SK-N-SH (cell line): ENCODE results near the gene PIGV. TPM values are rescaled to one million over a fixed set of nuclear protein-coding genes. Genes with fewer than 3 reads are reported as not detected.

Experiments used
- CTCF ChIA-PET: fragments of 300-600, 350-600 bp; formaldehyde crosslinking; extraction: SDS; loops from one replicate; lab custom pipeline; 2021; lab: Yijun Ruan, JAX
- POLR2A ChIA-PET: fragments of 350-600 bp; sonication (Branson Sonifier 250); formaldehyde crosslinking; extraction: SDS; loops from one replicate; lab custom pipeline; 2020; ENCODE audit warnings: antibody characterized with exemption, inconsistent platforms; lab: Yijun Ruan, JAX
- DNase-seq: peaks from one replicate; pipeline ENCODE4 v3.0.0; 2012
- H2AFZ ChIP-seq: fragments of 200-600 bp; sonication (generic); 2 replicates; pipeline ENCODE4 v1.8.1; 2016; ENCODE audit warnings: antibody characterized with exemption, mild to moderate bottlenecking, low read depth
- H3F3A ChIP-seq: fragments of 200-600 bp; sonication (generic); replicated peaks from 2 replicates; pipeline ENCODE3; 2016; ENCODE audit warnings: antibody characterized with exemption, mild to moderate bottlenecking; ENCODE audit not compliant: insufficient read depth
- H3K27ac ChIP-seq, 2 experiments: fragments of 200-500 bp in 1 of 2; fragments of 200-600 bp in 1 of 2; sonication (Bioruptor generic) in 1 of 2; sonication (generic), shearing (Covaris generic) in 1 of 2; 2 replicates each; pipeline versions ENCODE4 v1.5.1 to v1.6.1; 2014 to 2016; ENCODE audit warnings: low read depth in 2 of 2, inconsistent platforms in 1 of 2, low read length in 1 of 2, mild to moderate bottlenecking in 1 of 2, mixed read lengths in 1 of 2
- H3K27me3 ChIP-seq: fragments of 200-600 bp; sonication (generic), shearing (Covaris generic); 2 replicates; pipeline ENCODE4 v1.6.1; 2016; ENCODE audit warnings: mixed run types; ENCODE audit not compliant: insufficient read depth
- H3K36me3 ChIP-seq, 2 experiments: fragments of 200-500 bp in 1 of 2; fragments of 200-600 bp in 1 of 2; sonication (Bioruptor generic) in 1 of 2; sonication (generic) in 1 of 2; replicated peaks in 1 of 2; 2 replicates each; pipeline versions ENCODE3 to v1.5.1; 2014 to 2016; ENCODE audit warnings: low read length in 1 of 2, mild to moderate bottlenecking in 1 of 2; ENCODE audit not compliant: insufficient read depth in 2 of 2, control insufficient read depth in 1 of 2
- H3K4me1 ChIP-seq, 2 experiments: fragments of 200-500 bp in 1 of 2; fragments of 200-600 bp in 1 of 2; sonication (Bioruptor generic) in 1 of 2; sonication (generic), shearing (Covaris generic) in 1 of 2; 2 replicates each; pipeline versions ENCODE4 v1.5.1 to v1.6.1; 2014 to 2016; ENCODE audit warnings: low read depth in 1 of 2, low read length in 1 of 2, mixed run types in 1 of 2; ENCODE audit not compliant: insufficient read depth in 2 of 2, control insufficient read depth in 1 of 2
- H3K4me2 ChIP-seq: fragments of 200-600 bp; sonication (generic), shearing (Covaris generic); 2 replicates; pipeline ENCODE4 v1.6.1; 2017; ENCODE audit warnings: mixed run types
- H3K4me3 ChIP-seq, 2 experiments: fragments of 200-500 bp in 1 of 2; fragments of 200-600 bp in 1 of 2; sonication (Bioruptor generic) in 1 of 2; sonication (generic), shearing (Covaris generic) in 1 of 2; 2 replicates each; pipeline versions ENCODE4 v1.5.1 to v1.8.1; 2014 to 2016; ENCODE audit warnings: low read depth in 2 of 2, inconsistent platforms in 1 of 2, low read length in 1 of 2, mild to moderate bottlenecking in 1 of 2, mixed read lengths in 1 of 2, moderate library complexity in 1 of 2
- H3K79me2 ChIP-seq: fragments of 200-600 bp; sonication (generic); 2 replicates; pipeline ENCODE4 v1.8.1; 2017; ENCODE audit warnings: mild to moderate bottlenecking; ENCODE audit not compliant: insufficient read depth
- H3K9ac ChIP-seq: fragments of 200-600 bp; sonication (generic); 2 replicates; pipeline ENCODE4 v1.6.1; 2017; ENCODE audit warnings: mixed run types
- H3K9me2 ChIP-seq: fragments of 200-600 bp; sonication (generic); 2 replicates; pipeline ENCODE4 v1.6.1; 2017; ENCODE audit warnings: mixed run types
- H3K9me3 ChIP-seq: fragments of 200-600 bp; sonication (generic); 2 replicates; pipeline ENCODE4 v1.6.1; 2017; ENCODE audit warnings: mixed run types, mild to moderate bottlenecking, moderate library complexity
- H4K20me1 ChIP-seq: fragments of 200-600 bp; sonication (generic); 2 replicates; pipeline ENCODE4 v1.6.1; 2017; ENCODE audit warnings: mild to moderate bottlenecking, mixed run types; ENCODE audit not compliant: insufficient read depth
- CTCF ChIP-seq: fragments of 200-600 bp; sonication (generic); IDR thresholded peaks from 2 replicates; pipeline ENCODE4 v1.6.1; 2017; ENCODE audit warnings: antibody characterized with exemption, mild to moderate bottlenecking, moderate library complexity
- EZH2phosphoT487 ChIP-seq: fragments of 200-600 bp; sonication (generic); IDR thresholded peaks from 2 replicates; pipeline ENCODE4 v1.6.1; 2017; ENCODE audit warnings: low read depth, mixed run types, mild to moderate bottlenecking, antibody characterized with exemption, moderate library complexity, borderline replicate concordance
- FOXJ3 ChIP-seq: sonication (generic); formaldehyde crosslinking; IDR thresholded peaks from 2 replicates; pipeline ENCODE4 v1.5.1; 2020; ENCODE audit warnings: mild to moderate bottlenecking, missing genetic modification reagents
- FOXM1 ChIP-seq: IDR thresholded peaks from 2 replicates; pipeline ENCODE4 v1.4.0; 2012; ENCODE audit warnings: low read depth, mild to moderate bottlenecking
- RAD21 ChIP-seq: IDR thresholded peaks from 2 replicates; pipeline ENCODE4 v1.6.1; 2012; ENCODE audit warnings: mild to moderate bottlenecking, low read length
- RFX5 ChIP-seq: IDR thresholded peaks from 2 replicates; pipeline ENCODE4 v1.6.1; 2012; ENCODE audit warnings: mild to moderate bottlenecking, improper control_type of control experiment, low read length
- SMC3 ChIP-seq: IDR thresholded peaks from 2 replicates; pipeline ENCODE4 v1.6.1; 2012; ENCODE audit warnings: low read depth, low read length, improper control_type of control experiment
- TCF12 ChIP-seq: IDR thresholded peaks from 2 replicates; pipeline ENCODE4 v1.4.0; 2012
- TEAD4 ChIP-seq: IDR thresholded peaks from 2 replicates; pipeline ENCODE4 v1.4.0; 2012; ENCODE audit warnings: mild to moderate bottlenecking, borderline replicate concordance; ENCODE audit not compliant: insufficient read depth
- YY1 ChIP-seq: IDR thresholded peaks from 2 replicates; pipeline ENCODE4 v1.4.0; 2012; ENCODE audit warnings: low read depth, mild to moderate bottlenecking
- WGBS: methylation state at CpG from one replicate; pipeline ENCODE4 v1.1.6; 2017; ENCODE audit warnings: low lambda C conversion rate; 5-methylcytosine and 5-hydroxymethylcytosine counted together
- polyA plus RNA-seq, 3 experiments: library from polyadenylated mRNA; depleted of rRNA; stranded (reverse); fragments of >200 nt; gene quantifications; 2 replicates each; pipeline ENCODE4 v1.2.3, GENCODE V29; 2012
- TF ChIP-seq, protein P1 (sequence below): IDR thresholded peaks from 2 replicates; pipeline ENCODE4 v1.6.1; 2012; ENCODE audit warnings: mild to moderate bottlenecking, low read depth, low read length, moderate library complexity

Gene PIGV
- polyA plus RNA-seq, 1 of the 3 experiments (the other 2 are of a cell fraction): 16.5 TPM

DNA sequence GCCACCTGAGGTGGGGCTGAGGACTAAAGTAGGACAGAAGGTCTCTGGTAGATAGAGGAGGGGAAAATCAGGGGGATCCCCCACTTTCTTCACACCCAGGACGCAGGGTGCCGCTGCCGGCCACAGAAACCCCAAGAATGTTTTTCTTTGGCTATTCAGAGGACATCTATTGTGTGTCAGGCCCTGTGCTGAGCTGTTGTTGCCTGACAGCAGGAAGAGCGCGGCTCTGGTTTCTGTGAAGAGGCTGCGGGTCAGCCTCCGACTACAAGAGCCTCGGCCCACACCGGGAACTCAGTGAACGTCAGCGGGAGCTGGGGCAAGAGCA, 407 bp upstream of the PIGV start:
- no peaks in the 10 kb centered on the region for H4K20me1 ChIP-seq
- H3K9ac ChIP-seq: peak overlapping the region; percentile 91
- peak overlapping the region; percentile 85 for H2AFZ ChIP-seq
- peak overlapping the region; percentile 71 to 88 for H3K4me3 ChIP-seq
- peaks cover 29 to 34% of the 10 kb centered on the region in 2 experiments for H3K4me1 ChIP-seq
- POLR2A ChIA-PET: interaction anchor here (0.6 to 2.5 kb wide), 8 partner anchors 9 to 299 kb away, joined by 3 to 44 read pairs (median 6); partner anchors contain the start of gene ARID1A
- CTCF ChIA-PET: interaction anchor here (0.6 to 6.2 kb wide), 13 partner anchors 9 to 287 kb away, joined by 3 to 311 read pairs (median 13); no protein-coding TSS in a partner anchor
- DNase-seq: no peak
- H3K79me2 ChIP-seq: peaks cover 10% of the 10 kb centered on the region; the same call in 1 of the 2 replicates
- no peaks in the 10 kb centered on the region for H3K27me3 ChIP-seq
- no peaks in the 10 kb centered on the region for H3K9me2 ChIP-seq
- peaks cover 0 to 22% of the 10 kb centered on the region in 2 experiments for H3K36me3 ChIP-seq
- H3K27ac ChIP-seq: peak overlapping the region; percentile 98 to 99
- peak overlapping the region; percentile 96 for H3K4me2 ChIP-seq
- no peaks in the 10 kb centered on the region for H3K9me3 ChIP-seq
- H3F3A ChIP-seq: peaks cover 34% of the 10 kb centered on the region
- 6% methylated on average over 9 of the region's 11 CpGs for WGBS
- TF ChIP-seq FOXJ3 (CRISPR knock-in tag) (no peak), YY1 (no peak), TEAD4 (no peak), EZH2phosphoT487 (no peak), FOXM1 (no peak)

DNA sequence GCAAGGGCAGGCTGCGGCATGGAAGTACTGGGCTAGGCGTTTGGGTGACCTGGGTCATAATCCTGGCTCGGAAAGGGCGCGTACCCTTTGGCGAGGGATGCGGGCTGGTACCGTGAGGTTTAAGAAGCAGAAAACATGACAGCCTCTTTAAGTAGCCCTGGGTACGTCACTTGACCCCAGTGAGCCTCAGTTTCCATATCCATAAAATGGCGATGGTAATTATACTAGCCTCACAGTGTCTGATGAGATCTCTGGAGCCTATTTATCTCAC, 700 bp downstream of the PIGV start:
- ChIA-PET POLR2A (interaction anchor here (0.6 to 2.5 kb wide), 13 partner anchors 11 to 316 kb away, joined by 3 to 44 read pairs (median 3); partner anchors contain the start of gene ARID1A), CTCF (interaction anchor here (0.6 to 6.2 kb wide), 55 partner anchors 10 to 288 kb away, joined by 3 to 311 read pairs (median 5); partner anchors contain the start of gene RPS6KA1)
- Histone ChIP-seq H2AFZ (no peak overlapping the region), H3K79me2 (peaks cover 7% of the 10 kb centered on the region; the same call in 1 of the 2 replicates), H3K9ac (peak overlapping the region; percentile 91), H3K4me1 (peaks cover 29 to 31% of the 10 kb centered on the region in 2 experiments), H3K4me2 (peak overlapping the region; percentile 96), H3K27me3 (no peaks in the 10 kb centered on the region), H3K27ac (peak overlapping the region; percentile 98 to 99), H4K20me1 (no peaks in the 10 kb centered on the region), H3K4me3 (peak overlapping the region; percentile 71 to 88), H3K9me2 (no peaks in the 10 kb centered on the region), H3F3A (peaks cover 34% of the 10 kb centered on the region), H3K36me3 (peaks cover 0 to 15% of the 10 kb centered on the region in 2 experiments), H3K9me3 (no peaks in the 10 kb centered on the region)
- no peak for DNase-seq
- 13% methylated on average over 8 of the region's 10 CpGs for WGBS
- no peak for TF ChIP-seq SMC3
- TF ChIP-seq EZH2phosphoT487: no peak
- no peak for TF ChIP-seq RAD21
- TF ChIP-seq, protein P1, sequence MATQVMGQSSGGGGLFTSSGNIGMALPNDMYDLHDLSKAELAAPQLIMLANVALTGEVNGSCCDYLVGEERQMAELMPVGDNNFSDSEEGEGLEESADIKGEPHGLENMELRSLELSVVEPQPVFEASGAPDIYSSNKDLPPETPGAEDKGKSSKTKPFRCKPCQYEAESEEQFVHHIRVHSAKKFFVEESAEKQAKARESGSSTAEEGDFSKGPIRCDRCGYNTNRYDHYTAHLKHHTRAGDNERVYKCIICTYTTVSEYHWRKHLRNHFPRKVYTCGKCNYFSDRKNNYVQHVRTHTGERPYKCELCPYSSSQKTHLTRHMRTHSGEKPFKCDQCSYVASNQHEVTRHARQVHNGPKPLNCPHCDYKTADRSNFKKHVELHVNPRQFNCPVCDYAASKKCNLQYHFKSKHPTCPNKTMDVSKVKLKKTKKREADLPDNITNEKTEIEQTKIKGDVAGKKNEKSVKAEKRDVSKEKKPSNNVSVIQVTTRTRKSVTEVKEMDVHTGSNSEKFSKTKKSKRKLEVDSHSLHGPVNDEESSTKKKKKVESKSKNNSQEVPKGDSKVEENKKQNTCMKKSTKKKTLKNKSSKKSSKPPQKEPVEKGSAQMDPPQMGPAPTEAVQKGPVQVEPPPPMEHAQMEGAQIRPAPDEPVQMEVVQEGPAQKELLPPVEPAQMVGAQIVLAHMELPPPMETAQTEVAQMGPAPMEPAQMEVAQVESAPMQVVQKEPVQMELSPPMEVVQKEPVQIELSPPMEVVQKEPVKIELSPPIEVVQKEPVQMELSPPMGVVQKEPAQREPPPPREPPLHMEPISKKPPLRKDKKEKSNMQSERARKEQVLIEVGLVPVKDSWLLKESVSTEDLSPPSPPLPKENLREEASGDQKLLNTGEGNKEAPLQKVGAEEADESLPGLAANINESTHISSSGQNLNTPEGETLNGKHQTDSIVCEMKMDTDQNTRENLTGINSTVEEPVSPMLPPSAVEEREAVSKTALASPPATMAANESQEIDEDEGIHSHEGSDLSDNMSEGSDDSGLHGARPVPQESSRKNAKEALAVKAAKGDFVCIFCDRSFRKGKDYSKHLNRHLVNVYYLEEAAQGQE: no peak
- TF ChIP-seq CTCF: no peak
- TF ChIP-seq TCF12: no peak
- TF ChIP-seq RFX5: no peak
